DMS79 treated with DMSO at 0.1 percent for 48 hours (cell line): Measurements from ENCODE around the gene AKT3.

Experiments used
- DNase-seq: peaks from one replicate; lab custom pipeline; 2025; lab: John Stamatoyannopoulos, UW

Gene AKT3

DNA sequence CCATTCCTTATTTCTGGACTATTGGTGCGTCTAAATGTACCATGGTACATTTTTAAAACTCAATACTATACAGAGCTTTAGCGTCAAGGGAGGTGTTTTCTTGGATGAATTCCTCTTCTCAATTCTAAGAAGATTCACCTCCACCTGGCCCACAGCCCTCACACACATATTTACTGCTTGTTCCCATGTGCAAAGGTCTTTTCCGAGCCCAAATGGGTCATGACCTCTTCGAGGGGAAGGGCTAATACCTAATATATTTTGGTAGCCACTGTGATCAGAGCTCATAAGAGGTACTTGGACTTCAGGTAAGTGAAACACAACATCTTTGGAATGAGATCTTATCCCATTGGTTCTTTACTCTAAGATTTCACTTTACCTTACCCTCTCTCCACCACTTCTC is 388.3 kb downstream of the AKT3 start:
- no peak for DNase-seq

DNA sequence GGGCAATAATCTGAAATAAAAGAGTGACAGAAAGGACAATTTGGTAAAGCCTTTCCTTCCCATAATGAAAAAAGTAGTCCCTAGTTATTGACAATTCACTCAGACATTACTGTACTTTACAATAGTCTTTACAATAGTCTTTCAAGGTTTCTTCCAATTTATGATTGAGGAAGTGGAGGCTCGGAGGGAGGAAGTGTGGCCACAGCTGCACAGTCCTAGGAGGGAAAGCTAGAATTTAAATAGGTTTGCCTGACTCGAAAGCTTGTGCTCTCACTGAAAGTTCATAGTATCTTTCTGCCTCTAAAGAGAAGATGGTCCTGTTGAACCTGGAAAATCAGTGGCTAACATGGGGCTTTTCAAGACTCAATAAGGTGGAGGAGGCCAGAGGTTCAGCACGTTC is 391.0 kb downstream of the AKT3 start:
- no peak for DNase-seq

DNA sequence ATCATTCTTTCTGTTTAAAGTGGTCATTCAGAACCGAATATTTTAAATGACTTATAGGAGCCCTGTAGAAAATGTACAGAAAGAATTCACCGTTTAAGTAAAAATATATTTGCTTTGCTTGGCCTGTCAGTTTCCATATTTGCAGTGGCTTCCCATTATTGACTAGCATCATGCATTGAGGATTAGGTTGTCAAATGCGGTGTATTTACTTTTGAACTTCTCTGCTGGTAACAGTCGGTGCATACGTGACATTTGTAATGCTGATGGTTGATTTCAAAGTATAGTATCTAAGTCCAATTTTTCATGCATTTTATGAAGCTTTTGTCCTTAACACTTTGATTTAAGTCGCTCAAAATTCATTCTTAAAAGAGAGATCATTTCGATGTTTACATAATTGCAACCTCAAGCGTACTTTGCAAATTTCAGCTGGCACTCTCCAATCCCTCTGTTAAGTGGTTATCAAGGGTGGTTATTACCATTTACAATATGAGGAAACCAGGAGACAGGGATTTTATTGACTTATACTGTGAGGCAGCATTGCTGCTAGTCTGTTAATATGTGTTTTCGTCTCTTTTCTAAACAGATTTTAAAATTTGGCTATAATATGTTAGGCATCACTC is 392.6 kb downstream of the AKT3 start:
- DNase-seq, result peak; percentile 4

DNA sequence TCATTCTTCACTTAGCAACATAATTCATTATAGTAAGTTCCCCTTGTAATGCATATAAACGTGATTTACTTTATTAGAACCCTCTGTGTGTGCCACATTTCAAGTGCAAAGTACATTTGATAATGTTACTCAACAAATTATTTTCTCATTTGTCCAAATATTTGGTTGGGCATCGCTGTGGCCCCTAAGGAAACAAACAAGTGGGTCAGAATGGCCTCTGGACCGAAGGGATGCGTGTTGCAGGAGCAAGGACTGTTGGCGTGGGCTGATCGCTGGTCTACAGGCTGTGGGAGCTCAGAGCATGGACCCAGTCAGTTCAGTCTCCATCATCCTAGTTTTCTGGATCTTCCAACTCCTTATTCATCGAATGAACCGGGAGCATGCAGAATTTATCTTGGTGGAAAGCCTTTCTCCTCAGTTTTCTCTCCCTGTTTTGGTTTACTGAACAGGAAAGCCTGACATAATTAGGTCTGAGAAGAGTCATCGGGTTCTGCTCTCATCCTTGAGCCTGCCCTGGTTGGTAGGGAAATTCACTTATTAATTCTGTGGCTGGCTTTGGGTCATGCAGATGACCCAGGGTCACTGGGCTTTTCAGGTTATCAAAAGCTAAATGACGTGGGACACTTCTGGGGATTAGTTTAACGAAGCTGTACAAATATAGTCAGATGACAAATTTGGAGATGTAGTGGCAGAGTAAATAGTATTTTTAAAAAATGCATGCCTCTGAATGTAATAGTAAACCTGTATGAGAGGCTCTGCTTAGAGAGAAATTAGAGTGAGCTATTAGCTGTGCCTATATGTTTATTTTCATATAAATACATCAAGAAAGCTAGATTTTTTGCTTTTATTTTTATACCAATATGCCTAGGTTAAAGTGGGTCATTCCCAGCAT is 394.0 kb downstream of the AKT3 start:
- no peak for DNase-seq

DNA sequence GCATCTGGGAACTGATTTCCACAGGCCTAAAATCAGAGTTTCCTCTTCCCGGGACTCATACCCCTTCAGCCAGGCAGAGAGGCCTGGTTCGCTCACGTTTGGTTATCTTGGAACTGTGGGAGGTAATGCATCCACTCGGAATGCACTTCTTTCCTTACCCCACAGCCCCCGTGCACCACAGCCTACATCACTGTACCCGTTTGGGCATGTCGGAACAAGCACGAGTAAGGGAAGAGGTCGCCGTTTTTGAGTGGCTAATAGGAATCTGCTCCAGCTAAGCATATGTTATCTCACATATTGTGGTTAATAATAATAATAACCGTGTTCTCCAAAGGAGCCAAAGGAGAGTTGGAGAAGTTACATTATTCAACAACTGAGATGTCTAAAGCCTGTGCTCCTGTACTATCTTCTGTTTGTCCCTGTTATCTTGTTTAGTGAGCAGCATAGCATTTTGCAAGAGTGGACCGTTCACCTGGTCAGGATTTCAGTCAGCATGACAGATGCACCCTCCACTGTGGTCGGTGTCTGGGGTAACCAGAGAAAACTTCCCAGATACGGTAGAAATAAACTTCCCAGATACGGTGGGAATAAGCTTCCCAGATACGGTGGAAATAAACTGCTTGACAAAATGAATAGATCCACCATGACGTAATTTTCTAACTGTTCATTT is 395.6 kb downstream of the AKT3 start:
- no peak for DNase-seq

DNA sequence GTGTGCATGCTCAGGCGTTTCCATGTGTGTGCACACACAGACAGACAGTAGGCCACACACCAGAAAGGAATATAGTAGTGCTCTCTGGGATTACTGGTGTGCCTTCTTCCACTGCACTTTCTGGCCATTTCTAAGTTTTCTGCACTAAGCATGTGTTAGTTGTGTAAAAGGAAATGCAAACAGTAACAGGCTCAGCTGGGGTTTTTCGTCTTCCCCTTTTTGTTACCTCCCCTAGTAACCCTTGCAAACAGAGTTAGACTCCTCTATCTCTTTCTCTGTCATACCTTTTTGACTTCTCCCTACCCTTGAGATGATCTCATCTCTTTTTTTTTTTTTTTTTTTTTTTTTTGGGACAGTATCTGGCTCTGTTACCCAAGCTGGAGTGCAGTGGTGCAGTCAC is 398.0 kb downstream of the AKT3 start:
- DNase-seq, result no peak

DNA sequence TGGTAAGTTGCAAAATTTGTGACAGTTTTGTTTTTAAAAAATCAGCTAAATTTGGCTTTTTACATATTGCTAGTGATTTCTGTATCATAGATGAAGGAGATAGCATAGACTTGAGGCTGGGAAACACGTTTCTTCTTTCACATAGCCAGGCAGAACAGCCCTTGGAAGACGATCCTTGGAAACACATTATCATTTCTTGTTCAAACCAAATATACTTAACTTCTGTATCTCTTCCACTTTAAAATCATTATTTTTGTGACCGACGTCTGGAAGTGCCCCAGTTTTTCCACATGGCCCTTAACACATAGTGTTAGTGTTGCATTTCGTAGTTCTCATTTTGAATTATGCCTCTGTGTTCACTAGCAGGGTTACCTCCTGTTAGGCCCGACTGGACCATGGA is 400.7 kb downstream of the AKT3 start:
- DNase-seq, result no peak

DNA sequence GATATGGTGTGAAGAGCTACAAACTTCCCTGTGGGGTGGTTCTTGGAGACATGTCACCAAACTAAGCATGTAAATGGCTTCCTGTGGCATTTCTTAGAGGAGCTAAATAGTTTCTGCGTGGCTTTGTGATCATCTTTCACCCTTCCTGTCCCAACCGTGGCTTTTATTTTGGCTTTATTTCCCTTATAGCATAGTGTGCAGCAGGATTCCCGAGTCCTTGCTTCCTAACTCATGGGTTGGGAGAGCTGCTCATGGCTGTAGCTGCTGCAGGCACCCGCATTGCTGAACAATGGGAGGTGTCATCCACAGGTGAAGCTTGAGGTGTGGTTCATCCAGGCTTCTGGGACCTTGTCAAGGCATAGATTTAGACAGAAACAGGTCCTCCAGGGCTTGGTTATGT is 402.2 kb downstream of the AKT3 start:
- DNase-seq, result no peak

DNA sequence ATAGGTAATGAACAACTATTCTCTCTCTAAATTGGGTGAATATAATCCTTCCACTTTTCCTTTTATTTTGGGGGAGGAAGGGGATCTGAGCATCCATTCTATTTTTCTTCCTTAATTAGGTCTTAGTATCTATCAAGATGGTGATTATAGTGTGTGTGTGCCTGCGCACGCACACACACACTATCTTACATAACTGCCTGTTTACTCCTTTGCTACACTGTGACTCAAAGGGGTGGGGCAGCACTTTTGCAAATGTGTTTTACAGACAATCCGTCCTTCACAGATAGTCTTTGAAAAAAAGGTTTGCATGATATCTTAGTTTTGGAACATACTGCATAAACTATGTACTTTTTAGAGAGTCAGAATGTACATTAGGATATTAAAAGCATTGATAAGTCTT is 402.7 kb downstream of the AKT3 start:
- DNase-seq, result no peak

DNA sequence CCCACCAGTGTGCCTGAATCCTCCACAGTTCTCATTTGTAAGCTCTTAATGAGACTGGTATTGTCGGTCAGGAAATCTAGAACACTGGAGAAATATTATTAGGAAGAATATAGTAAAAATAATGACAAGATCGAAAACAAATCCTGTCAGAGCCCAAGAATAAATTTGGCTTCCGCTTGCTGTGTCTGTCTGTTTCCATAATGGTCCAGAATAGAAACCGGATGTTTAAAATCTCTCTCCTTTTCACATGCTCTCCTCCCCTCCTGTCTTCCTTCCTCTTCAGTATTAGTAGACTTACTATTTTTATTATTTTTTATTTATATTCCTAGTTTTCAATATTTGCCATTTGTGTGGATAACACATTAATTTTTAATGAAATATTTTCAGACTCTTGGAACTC is 406.5 kb downstream of the AKT3 start:
- no peak for DNase-seq

DNA sequence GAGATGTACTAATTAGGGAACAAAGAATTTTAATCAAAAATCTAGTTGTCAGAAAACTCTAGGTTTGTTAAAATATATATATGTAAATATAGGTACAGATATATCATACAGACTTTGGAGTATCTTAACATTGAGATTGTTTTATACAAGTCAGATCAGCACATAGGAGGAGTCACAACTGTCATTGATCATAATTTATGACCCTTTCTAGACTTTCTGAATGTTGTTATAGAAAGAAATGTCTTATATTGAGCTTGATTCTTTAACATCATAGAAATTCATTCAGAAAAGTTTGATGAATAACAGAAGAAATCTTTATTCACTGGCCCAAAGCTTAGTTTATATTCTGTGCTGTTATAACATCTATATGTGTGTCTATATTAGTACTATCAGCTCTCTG is 408.4 kb downstream of the AKT3 start:
- no peak for DNase-seq

DNA sequence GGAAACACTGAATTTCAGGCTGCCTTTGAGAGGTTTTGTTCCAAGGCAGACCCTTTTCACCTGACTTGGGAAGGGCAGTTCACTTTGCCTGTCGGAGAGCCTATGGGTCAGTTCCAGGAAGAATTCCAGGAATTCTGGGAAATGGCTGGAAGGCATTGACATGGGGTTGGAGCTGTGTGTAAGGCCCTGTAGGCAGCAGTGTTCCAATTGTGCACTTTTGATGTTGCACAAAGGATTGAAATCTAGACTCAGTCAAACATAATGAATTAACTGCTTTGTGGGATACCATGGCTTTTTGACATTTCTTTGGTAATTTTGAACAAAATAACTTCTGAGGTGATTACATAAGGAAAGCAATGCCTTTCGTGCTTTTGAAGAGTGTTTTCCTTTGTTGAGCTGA is 409.6 kb downstream of the AKT3 start:
- no peak for DNase-seq

DNA sequence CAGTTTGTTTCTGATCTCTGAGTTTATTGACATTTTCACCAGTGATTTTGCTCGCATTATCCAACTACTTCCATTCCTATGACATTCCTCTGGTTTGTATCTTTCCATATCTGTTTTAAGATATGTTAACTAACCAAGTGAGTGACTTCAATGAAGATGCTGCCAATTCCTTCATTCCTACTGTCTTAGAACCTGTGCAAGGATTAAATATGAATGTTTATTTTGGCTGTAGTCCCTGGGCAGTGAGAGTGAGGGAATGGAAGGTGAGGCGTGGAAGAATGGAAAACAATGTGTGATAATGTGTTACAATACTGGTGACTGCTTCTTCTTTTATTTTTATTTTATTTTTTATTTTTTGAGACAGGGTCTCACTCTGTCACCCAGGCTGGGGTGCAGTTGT is 411.2 kb downstream of the AKT3 start:
- DNase-seq, result no peak
